Stomach (tissue), 9 donors: ENCODE results near the gene CHMP1A. TPM values are rescaled to one million over a fixed set of nuclear protein-coding genes. Genes with fewer than 3 reads are reported as not detected.
"Not testable (repeated sequence)": the region's sequence is repeated elsewhere in the genome, so short reads cannot be mapped to it uniquely, and the experiment has no call there.

Experiments
- DNase-seq, 2 donors: peaks; one replicate each; pipeline versions ENCODE4 v3.0.0 to v3.0.0-alpha.2; 2013 to 2019
- H3K27ac ChIP-seq, 5 donors: fragments of 200-600 bp in 4 of 5; sonication (generic) in 4 of 5; one replicate each; pipeline ENCODE4 v1.5.1; 2013 to 2019; ENCODE audit warnings: mild to moderate bottlenecking in 1 of 5, moderate library complexity in 1 of 5
- H3K27me3 ChIP-seq, 3 donors: fragments of 200-600 bp; sonication (generic); one replicate each; pipeline ENCODE4 v1.5.1; 2017 to 2019; ENCODE audit warnings: mixed run types in 1 of 3
- H3K36me3 ChIP-seq, 4 donors: fragments of 200-600 bp; sonication (generic); 1 replicate in 3 of 4; 2 replicates in 1 of 4; pipeline ENCODE4 v1.5.1; 2016 to 2019
- H3K4me1 ChIP-seq, 4 donors: fragments of 200-600 bp; sonication (generic); one replicate each; pipeline ENCODE4 v1.5.1; 2016 to 2019
- H3K4me3 ChIP-seq, 4 donors: fragments of 200-600 bp; sonication (generic) in 3 of 4; one replicate each; pipeline ENCODE4 v1.5.1; 2016 to 2019; ENCODE audit warnings: mild to moderate bottlenecking in 1 of 4
- H3K9me3 ChIP-seq, 4 donors: fragments of 200-600 bp; sonication (generic); one replicate each; pipeline ENCODE4 v1.5.1; 2016 to 2019
- EP300 ChIP-seq: sonication (generic); formaldehyde crosslinking; IDR thresholded peaks from one replicate; pipeline ENCODE4 v1.6.1; 2017; ENCODE audit warnings: antibody characterized with exemption
- POLR2A ChIP-seq, 4 donors: fragments of 450-650 bp; IDR thresholded peaks; one replicate each; pipeline ENCODE4 v1.6.1; 2016; ENCODE audit warnings: antibody characterized with exemption in 4 of 4, control low read depth in 2 of 4, mild to moderate bottlenecking in 1 of 4, moderate library complexity in 1 of 4
- POLR2AphosphoS5 ChIP-seq, 3 donors: sonication (generic); formaldehyde crosslinking; IDR thresholded peaks; one replicate each; pipeline ENCODE4 v1.6.1; 2016; ENCODE audit warnings: antibody characterized with exemption in 3 of 3
- WGBS, 5 donors: extraction: QIAGEN DNeasy Blood & Tissue Kit in 3 of 5; methylation state at CpG; one replicate each; pipeline versions ENCODE4 v1.1.5 to v1.1.7; 2013 to 2018; 5-methylcytosine and 5-hydroxymethylcytosine counted together
- intact Hi-C: fragments of 100-400 bp; cut with DNase I; formaldehyde crosslinking; loops from one replicate; pipeline ENCODE4 v1.15.1; 2023; ENCODE audit warnings: low total_unique reads
- polyA plus RNA-seq, 3 donors: library from polyadenylated mRNA; stranded (reverse); fragments of 200-250 nt; gene quantifications; one replicate each; pipeline ENCODE4 v1.2.3, GENCODE V29; 2013
- total RNA-seq, 5 donors: library from RNA; depleted of rRNA; stranded (reverse); fragments of >200 nt; gene quantifications; one replicate each; pipeline versions ENCODE4 v1.1.0 to v1.2.3, GENCODE V29; 2014 to 2016
- TF ChIP-seq, protein P1 (sequence below), 7 experiments: fragments of 450-650 bp in 4 of 7; fragments of 200-600 bp in 3 of 7; sonication (generic) in 3 of 7; IDR thresholded peaks; one replicate each; pipeline ENCODE4 v1.5.1; 2016 to 2019; ENCODE audit warnings: antibody characterized with exemption in 7 of 7, control low read depth in 2 of 7, mild to moderate bottlenecking in 1 of 7
- donor health status: healthy with polysubstance abuse.
- donor health status: Bipolar disorder and iron deficiency.
- donor health status: healthy.

Gene CHMP1A
- total and polyA plus RNA-seq, 8 donors: 20.1 to 146 (median 61.9) TPM

- TF ChIP-seq POLR2AphosphoS5 (IDR thresholded peaks at IDR 0.05) (no peak), POLR2A (IDR thresholded peaks at IDR 0.05) (no peak), EP300 (no peak)
- TF ChIP-seq, protein P1, sequence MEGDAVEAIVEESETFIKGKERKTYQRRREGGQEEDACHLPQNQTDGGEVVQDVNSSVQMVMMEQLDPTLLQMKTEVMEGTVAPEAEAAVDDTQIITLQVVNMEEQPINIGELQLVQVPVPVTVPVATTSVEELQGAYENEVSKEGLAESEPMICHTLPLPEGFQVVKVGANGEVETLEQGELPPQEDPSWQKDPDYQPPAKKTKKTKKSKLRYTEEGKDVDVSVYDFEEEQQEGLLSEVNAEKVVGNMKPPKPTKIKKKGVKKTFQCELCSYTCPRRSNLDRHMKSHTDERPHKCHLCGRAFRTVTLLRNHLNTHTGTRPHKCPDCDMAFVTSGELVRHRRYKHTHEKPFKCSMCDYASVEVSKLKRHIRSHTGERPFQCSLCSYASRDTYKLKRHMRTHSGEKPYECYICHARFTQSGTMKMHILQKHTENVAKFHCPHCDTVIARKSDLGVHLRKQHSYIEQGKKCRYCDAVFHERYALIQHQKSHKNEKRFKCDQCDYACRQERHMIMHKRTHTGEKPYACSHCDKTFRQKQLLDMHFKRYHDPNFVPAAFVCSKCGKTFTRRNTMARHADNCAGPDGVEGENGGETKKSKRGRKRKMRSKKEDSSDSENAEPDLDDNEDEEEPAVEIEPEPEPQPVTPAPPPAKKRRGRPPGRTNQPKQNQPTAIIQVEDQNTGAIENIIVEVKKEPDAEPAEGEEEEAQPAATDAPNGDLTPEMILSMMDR (IDR thresholded peaks at IDR 0.05): no peak
- Histone ChIP-seq H3K27me3 (no peaks in the 10 kb centered on the region), H3K4me1 (no peaks in the 10 kb centered on the region), H3K9me3 (no peaks in the 10 kb centered on the region), H3K4me3 (no peak overlapping the region), H3K36me3 (peaks cover 0 to 8% (median 0%) of the 10 kb centered on the region in 4 donors), H3K27ac (no peak overlapping the region)
- no peak for DNase-seq
- intact Hi-C loops: no loop called here
- 86 to 91% (median 88%) methylated on average over 16 of the region's 16 CpGs for WGBS, 5 donors
Measured at GRCh38 chr16:89672177-89672941, 14.9 kb upstream of the CHMP1A start.

DNA sequence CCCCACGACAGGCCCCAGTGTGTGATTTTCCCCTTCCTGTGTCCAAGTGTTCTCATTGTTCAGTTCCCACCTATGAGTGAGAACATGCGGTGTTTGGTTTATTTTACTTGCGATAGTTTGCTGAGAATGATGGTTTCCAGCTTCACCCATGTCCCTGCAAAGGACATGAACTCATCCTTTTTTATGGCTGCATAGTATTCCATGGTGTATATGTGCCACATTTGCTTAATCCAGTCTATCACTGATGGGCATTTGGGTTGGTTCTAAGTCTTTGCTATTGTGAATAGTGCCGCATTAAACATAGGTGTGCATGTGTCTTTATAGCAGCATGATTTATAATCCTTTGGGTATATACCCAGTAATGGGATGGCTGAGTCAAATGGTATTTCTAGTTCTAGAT is 14.1 kb upstream of the CHMP1A start:
- H3K9me3 ChIP-seq, intact Hi-C loops, H3K27ac ChIP-seq, H3K27me3 ChIP-seq, DNase-seq, H3K4me3 ChIP-seq, H3K4me1 ChIP-seq, H3K36me3 ChIP-seq: not testable (repeated sequence)
- WGBS, 5 donors: 87 to 97% (median 92%) methylated on average over 4 of the region's 4 CpGs

DNA sequence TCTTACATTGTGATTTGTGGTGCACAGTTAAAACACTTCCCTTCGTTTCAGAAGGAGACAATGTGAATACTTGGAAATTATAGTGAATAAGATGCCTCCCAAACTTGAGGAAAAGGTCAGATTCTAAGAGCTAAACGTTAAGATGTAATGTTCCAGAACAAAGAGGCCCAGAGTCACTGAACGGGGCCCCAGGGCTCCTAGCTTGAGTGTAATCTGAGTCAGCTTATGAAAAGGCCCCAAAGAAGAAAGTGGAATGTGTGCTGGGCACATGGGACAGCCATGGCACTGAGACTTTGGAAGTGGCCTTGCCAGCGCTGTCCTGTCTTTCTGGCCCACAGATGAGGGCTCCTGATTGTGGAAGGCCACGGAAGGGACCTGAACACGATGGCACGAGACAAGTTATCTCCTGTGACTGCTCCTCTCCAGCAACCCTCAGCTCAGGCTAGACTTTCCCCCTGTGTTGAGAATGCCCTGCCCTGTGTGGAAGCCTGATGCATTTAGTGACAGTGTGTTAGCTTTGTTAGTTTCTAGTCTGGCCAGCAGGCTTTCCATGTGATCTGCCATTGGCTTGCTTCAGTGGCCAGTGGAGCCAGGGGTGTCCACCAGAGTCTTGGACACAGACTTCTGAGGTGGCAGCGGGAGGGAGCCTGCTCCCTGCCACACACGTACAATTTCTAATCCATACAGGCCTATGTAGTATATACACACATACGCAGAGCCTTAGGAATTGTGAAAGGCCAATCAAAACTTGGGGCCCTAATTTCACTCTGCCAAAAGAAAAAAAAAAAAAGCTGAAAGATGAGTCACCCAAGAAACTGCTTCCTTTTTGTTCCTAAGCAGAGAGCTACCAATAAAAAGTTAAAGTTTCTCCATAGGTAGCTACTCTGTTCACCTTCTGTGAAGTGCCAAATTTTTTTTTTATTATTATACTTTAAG is 13.3 kb upstream of the CHMP1A start:
- H3K4me1 ChIP-seq: no peaks in the 10 kb centered on the region
- H3K27ac ChIP-seq: no peak overlapping the region
- no peaks in the 10 kb centered on the region for H3K27me3 ChIP-seq
- WGBS, 5 donors: 75 to 82% (median 80%) methylated on average over 10 of the region's 10 CpGs
- intact Hi-C loops: no loop called here
- no peak for DNase-seq
- no peaks in the 10 kb centered on the region for H3K9me3 ChIP-seq
- H3K4me3 ChIP-seq: no peak overlapping the region
- TF ChIP-seq POLR2A (IDR thresholded peaks at IDR 0.05) (no peak), POLR2AphosphoS5 (IDR thresholded peaks at IDR 0.05) (no peak), EP300 (no peak)
- TF ChIP-seq, protein P1 (IDR thresholded peaks at IDR 0.05): no peak
- peaks cover 0 to 8% (median 0%) of the 10 kb centered on the region in 4 donors for H3K36me3 ChIP-seq

GRCh38 chr16:89669755-89670154 is 12.2 kb upstream of the CHMP1A start:
- Histone ChIP-seq H3K27me3 (no peaks in the 10 kb centered on the region), H3K27ac (no peak overlapping the region), H3K9me3 (no peaks in the 10 kb centered on the region), H3K36me3 (peaks cover 0 to 8% (median 0%) of the 10 kb centered on the region in 4 donors), H3K4me1 (no peaks in the 10 kb centered on the region), H3K4me3 (no peak overlapping the region)
- WGBS, 5 donors: 79 to 93% (median 88%) methylated on average over 10 to 13 of the region's 13 CpGs
- TF ChIP-seq EP300: no peak
- TF ChIP-seq POLR2A (IDR thresholded peaks at IDR 0.05): no peak
- TF ChIP-seq, protein P1 (IDR thresholded peaks at IDR 0.05): no peak
- TF ChIP-seq POLR2AphosphoS5 (IDR thresholded peaks at IDR 0.05): no peak
- DNase-seq: no peak
- intact Hi-C loops: no loop called here
